Measurements from ENCODE around the gene ABHD1.

The ABHD1 gene

GRCh38 chr2:27149570-27150405 is 26.2 kb downstream of the ABHD1 start:
- H3K9ac ChIP-seq (ENCODE audit: low read length): no peak overlapping the region
- H3K9me3 ChIP-seq (ENCODE audit: low read length): no peaks in the 10 kb centered on the region
- H3K27ac ChIP-seq (ENCODE audit: low read depth, low read length): no peak overlapping the region
- peaks cover 0 to 6% of the 10 kb centered on the region in 2 donors for H3K27me3 ChIP-seq (ENCODE audit: control insufficient read depth in 1 of 2, insufficient read depth in 2 of 2, low read length in 2 of 2)
- no peaks in the 10 kb centered on the region for H3K4me1 ChIP-seq (ENCODE audit: insufficient read depth, low read length)
- no peaks in the 10 kb centered on the region for H3K36me3 ChIP-seq (ENCODE audit: insufficient read depth, low read length)
- H3K4me3 ChIP-seq (ENCODE audit: low read depth in 1 of 2, low read length in 2 of 2): no peak overlapping the region

- Histone ChIP-seq H3K27ac (ENCODE audit: low read depth, low read length) (no peak overlapping the region), H3K27me3 (ENCODE audit: control insufficient read depth in 1 of 2, insufficient read depth in 2 of 2, low read length in 2 of 2) (peaks cover 0 to 6% of the 10 kb centered on the region in 2 donors), H3K9me3 (ENCODE audit: low read length) (no peaks in the 10 kb centered on the region), H3K4me3 (ENCODE audit: low read depth in 1 of 2, low read length in 2 of 2) (no peak overlapping the region), H3K36me3 (ENCODE audit: insufficient read depth, low read length) (no peaks in the 10 kb centered on the region), H3K9ac (ENCODE audit: low read length) (no peak overlapping the region), H3K4me1 (ENCODE audit: insufficient read depth, low read length) (no peaks in the 10 kb centered on the region)
These were observed 27.1 kb downstream of the ABHD1 start for GRCh38 chr2:27150639-27151230.

GRCh38 chr2:27152102-27152795 is 28.6 kb downstream of the ABHD1 start:
- Histone ChIP-seq H3K27me3 (ENCODE audit: control insufficient read depth in 1 of 2, insufficient read depth in 2 of 2, low read length in 2 of 2) (peaks cover 0 to 6% of the 10 kb centered on the region in 2 donors), H3K4me1 (ENCODE audit: insufficient read depth, low read length) (no peaks in the 10 kb centered on the region), H3K9me3 (ENCODE audit: low read length) (no peaks in the 10 kb centered on the region), H3K27ac (ENCODE audit: low read depth, low read length) (no peak overlapping the region), H3K4me3 (ENCODE audit: low read depth in 1 of 2, low read length in 2 of 2) (no peak overlapping the region), H3K36me3 (ENCODE audit: insufficient read depth, low read length) (no peaks in the 10 kb centered on the region), H3K9ac (ENCODE audit: low read length) (no peak overlapping the region)

GRCh38 chr2:27152796-27153464 is 29.3 kb downstream of the ABHD1 start:
- Histone ChIP-seq H3K9me3 (ENCODE audit: low read length) (no peaks in the 10 kb centered on the region), H3K27me3 (ENCODE audit: control insufficient read depth in 1 of 2, insufficient read depth in 2 of 2, low read length in 2 of 2) (peaks cover 0 to 6% of the 10 kb centered on the region in 2 donors), H3K27ac (ENCODE audit: low read depth, low read length) (no peak overlapping the region)

GRCh38 chr2:27154488-27154887 is 30.9 kb downstream of the ABHD1 start:
- Histone ChIP-seq H3K27me3 (ENCODE audit: control insufficient read depth in 1 of 2, insufficient read depth in 2 of 2, low read length in 2 of 2) (no peaks in the 10 kb centered on the region), H3K27ac (ENCODE audit: low read depth, low read length) (no peak overlapping the region), H3K9ac (ENCODE audit: low read length) (no peak overlapping the region), H3K4me3 (ENCODE audit: low read depth in 1 of 2, low read length in 2 of 2) (no peak overlapping the region), H3K9me3 (ENCODE audit: low read length) (no peaks in the 10 kb centered on the region), H3K36me3 (ENCODE audit: insufficient read depth, low read length) (no peaks in the 10 kb centered on the region), H3K4me1 (ENCODE audit: insufficient read depth, low read length) (no peaks in the 10 kb centered on the region)

More at GRCh38 chr2:27152796-27153464, 29.3 kb downstream of the ABHD1 start:
- Histone ChIP-seq H3K36me3 (ENCODE audit: insufficient read depth, low read length) (no peaks in the 10 kb centered on the region), H3K9ac (ENCODE audit: low read length) (no peak overlapping the region), H3K4me1 (ENCODE audit: insufficient read depth, low read length) (no peaks in the 10 kb centered on the region), H3K4me3 (ENCODE audit: low read depth in 1 of 2, low read length in 2 of 2) (no peak overlapping the region)

- Histone ChIP-seq H3K9ac (ENCODE audit: low read length) (no peak overlapping the region), H3K27ac (ENCODE audit: low read depth, low read length) (no peak overlapping the region), H3K36me3 (ENCODE audit: insufficient read depth, low read length) (no peaks in the 10 kb centered on the region), H3K9me3 (ENCODE audit: low read length) (no peaks in the 10 kb centered on the region), H3K4me1 (ENCODE audit: insufficient read depth, low read length) (no peaks in the 10 kb centered on the region), H3K4me3 (ENCODE audit: low read depth in 1 of 2, low read length in 2 of 2) (no peak overlapping the region), H3K27me3 (ENCODE audit: control insufficient read depth in 1 of 2, insufficient read depth in 2 of 2, low read length in 2 of 2) (no peaks in the 10 kb centered on the region)
These were observed 31.5 kb downstream of the ABHD1 start for GRCh38 chr2:27155069-27155520.

GRCh38 chr2:27158468-27158867 is 34.9 kb downstream of the ABHD1 start:
- no peaks in the 10 kb centered on the region for H3K4me1 ChIP-seq (ENCODE audit: insufficient read depth, low read length)
- no peak overlapping the region for H3K4me3 ChIP-seq (ENCODE audit: low read depth in 1 of 2, low read length in 2 of 2)
- no peaks in the 10 kb centered on the region for H3K27me3 ChIP-seq (ENCODE audit: control insufficient read depth in 1 of 2, insufficient read depth in 2 of 2, low read length in 2 of 2)
- H3K9me3 ChIP-seq (ENCODE audit: low read length): no peaks in the 10 kb centered on the region
- no peaks in the 10 kb centered on the region for H3K36me3 ChIP-seq (ENCODE audit: insufficient read depth, low read length)
- H3K27ac ChIP-seq (ENCODE audit: low read depth, low read length): no peak overlapping the region
- H3K9ac ChIP-seq (ENCODE audit: low read length): no peak overlapping the region

- Histone ChIP-seq H3K27me3 (ENCODE audit: control insufficient read depth in 1 of 2, insufficient read depth in 2 of 2, low read length in 2 of 2) (no peaks in the 10 kb centered on the region), H3K36me3 (ENCODE audit: insufficient read depth, low read length) (no peaks in the 10 kb centered on the region), H3K9ac (ENCODE audit: low read length) (no peak overlapping the region), H3K4me3 (ENCODE audit: low read depth in 1 of 2, low read length in 2 of 2) (no peak overlapping the region), H3K9me3 (ENCODE audit: low read length) (no peaks in the 10 kb centered on the region), H3K27ac (ENCODE audit: low read depth, low read length) (no peak overlapping the region), H3K4me1 (ENCODE audit: insufficient read depth, low read length) (no peaks in the 10 kb centered on the region)
These were observed 35.7 kb downstream of the ABHD1 start for GRCh38 chr2:27159271-27159670.

- no peaks in the 10 kb centered on the region for H3K27me3 ChIP-seq (ENCODE audit: control insufficient read depth in 1 of 2, insufficient read depth in 2 of 2, low read length in 2 of 2)
- no peaks in the 10 kb centered on the region for H3K36me3 ChIP-seq (ENCODE audit: insufficient read depth, low read length)
- H3K9me3 ChIP-seq (ENCODE audit: low read length): no peaks in the 10 kb centered on the region
- no peak overlapping the region for H3K4me3 ChIP-seq (ENCODE audit: low read depth in 1 of 2, low read length in 2 of 2)
- H3K27ac ChIP-seq (ENCODE audit: low read depth, low read length): no peak overlapping the region
- no peaks in the 10 kb centered on the region for H3K4me1 ChIP-seq (ENCODE audit: insufficient read depth, low read length)
- H3K9ac ChIP-seq (ENCODE audit: low read length): no peak overlapping the region
These were observed 36.6 kb downstream of the ABHD1 start for GRCh38 chr2:27160191-27160590.

GRCh38 chr2:27162151-27163121 is 38.8 kb downstream of the ABHD1 start:
- Histone ChIP-seq H3K9ac (ENCODE audit: low read length) (no peak overlapping the region), H3K27ac (ENCODE audit: low read depth, low read length) (no peak overlapping the region), H3K27me3 (ENCODE audit: control insufficient read depth in 1 of 2, insufficient read depth in 2 of 2, low read length in 2 of 2) (no peaks in the 10 kb centered on the region), H3K4me3 (ENCODE audit: low read depth in 1 of 2, low read length in 2 of 2) (no peak overlapping the region), H3K36me3 (ENCODE audit: insufficient read depth, low read length) (no peaks in the 10 kb centered on the region), H3K9me3 (ENCODE audit: low read length) (no peaks in the 10 kb centered on the region), H3K4me1 (ENCODE audit: insufficient read depth, low read length) (no peaks in the 10 kb centered on the region)
